Stimulated activated naive CD4-positive, alpha-beta T cell (primary cell): ENCODE measurements around the gene PAQR4.
"Not testable (repeated sequence)": the region's sequence is repeated elsewhere in the genome, so short reads cannot be mapped to it uniquely, and the experiment has no call there.

Experiments
- DNase-seq, 6 experiments: peaks; one replicate each; lab custom pipeline; 2025; lab: John Stamatoyannopoulos, UW

The PAQR4 gene

GRCh38 chr16:2968738-2969544 is at the start of gene PAQR4:
TSS of gene PAQR4 (plus strand) at chr16:2969348. CDS start at chr16:2969675, 327 bp downstream.
- peak; percentile 31 to 69 (median 60) for DNase-seq

- DNase-seq: peak; percentile 26 to 71 (median 51)
These were observed 49.5 kb upstream of the PAQR4 start for GRCh38 chr16:2919511-2920255.

GRCh38 chr16:2923481-2923880 is 45.7 kb upstream of the PAQR4 start:
- DNase-seq: no peak

GRCh38 chr16:2924901-2925755 is 44.0 kb upstream of the PAQR4 start:
- DNase-seq: no peak

GRCh38 chr16:2925951-2926649 is 43.0 kb upstream of the PAQR4 start:
- no peak for DNase-seq

GRCh38 chr16:2926650-2926999 is 42.5 kb upstream of the PAQR4 start:
- no peak for DNase-seq

- peak; percentile 69 to 90 (median 82) for DNase-seq
These were observed 42.0 kb upstream of the PAQR4 start for GRCh38 chr16:2927010-2927646.

- not testable (repeated sequence) for DNase-seq
These were observed 41.0 kb upstream of the PAQR4 start for GRCh38 chr16:2928151-2928550.

- no peak for DNase-seq
These were observed 40.4 kb upstream of the PAQR4 start for GRCh38 chr16:2928796-2929195.

GRCh38 chr16:2929693-2930092 is 39.5 kb upstream of the PAQR4 start:
- DNase-seq: no peak

- DNase-seq: no peak
These were observed 38.9 kb upstream of the PAQR4 start for GRCh38 chr16:2930236-2930635.

GRCh38 chr16:2931231-2931914 is 37.8 kb upstream of the PAQR4 start:
- DNase-seq: not testable (repeated sequence)

GRCh38 chr16:2933136-2933535 is 36.0 kb upstream of the PAQR4 start:
- no peak for DNase-seq

GRCh38 chr16:2933701-2934100 is 35.4 kb upstream of the PAQR4 start:
- DNase-seq: no peak

- DNase-seq: no peak
These were observed 34.7 kb upstream of the PAQR4 start for GRCh38 chr16:2934450-2934849.

GRCh38 chr16:2936436-2937011 is 32.6 kb upstream of the PAQR4 start:
- no peak for DNase-seq

- DNase-seq: no peak
These were observed 32.0 kb upstream of the PAQR4 start for GRCh38 chr16:2937170-2937569.

- no peak for DNase-seq
These were observed 30.9 kb upstream of the PAQR4 start for GRCh38 chr16:2938206-2938605.

- DNase-seq: no peak
These were observed 29.2 kb upstream of the PAQR4 start for GRCh38 chr16:2939968-2940367.

GRCh38 chr16:2942045-2942444 is 27.1 kb upstream of the PAQR4 start:
- no peak for DNase-seq
